HuH-7 (cell line): ENCODE data around the gene BUD13.

Source experiments
- DNase-seq: peaks from one replicate; pipeline ENCODE4 v3.0.0; 2011; ENCODE audit warnings: low spot score

BUD13 gene

GRCh38 chr11:116792869-116793771 is 20.3 kb upstream of the BUD13 start:
- no peak for DNase-seq

DNA sequence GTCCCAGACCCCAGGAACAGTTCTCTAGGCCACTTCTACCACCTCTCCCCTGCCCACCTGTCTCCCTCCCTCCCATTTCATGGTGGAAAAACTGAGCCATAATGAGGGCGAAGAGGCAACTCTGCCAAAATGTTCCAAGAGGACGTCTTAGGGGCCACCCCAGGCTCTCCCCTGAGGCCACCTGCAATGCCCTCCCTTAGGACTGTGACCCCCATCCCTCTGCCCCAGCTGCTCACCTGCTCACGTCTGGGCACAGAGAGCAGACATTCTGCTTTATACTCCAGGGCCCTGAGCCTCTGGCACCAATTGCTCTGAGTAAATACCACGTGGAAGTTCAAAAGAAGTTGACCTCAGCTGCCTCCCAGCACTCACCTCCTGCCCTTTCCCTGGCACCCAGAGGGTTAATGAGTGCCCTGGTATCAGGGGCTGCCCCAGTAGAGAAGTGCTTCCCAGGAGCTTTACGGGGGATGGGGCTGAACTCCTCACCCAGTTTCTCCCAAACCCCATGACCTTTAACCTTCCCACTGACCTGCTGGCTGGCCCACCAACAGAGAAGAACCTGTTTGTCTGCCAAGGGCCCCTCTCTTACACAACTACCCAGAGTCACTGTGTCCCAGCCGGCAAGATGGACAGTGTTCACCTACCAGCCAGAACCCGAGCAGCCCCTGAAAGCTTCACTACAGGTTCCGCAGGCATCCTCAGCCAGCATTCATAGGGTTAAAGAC is 19.5 kb upstream of the BUD13 start:
- DNase-seq, result peak; percentile 40

DNA sequence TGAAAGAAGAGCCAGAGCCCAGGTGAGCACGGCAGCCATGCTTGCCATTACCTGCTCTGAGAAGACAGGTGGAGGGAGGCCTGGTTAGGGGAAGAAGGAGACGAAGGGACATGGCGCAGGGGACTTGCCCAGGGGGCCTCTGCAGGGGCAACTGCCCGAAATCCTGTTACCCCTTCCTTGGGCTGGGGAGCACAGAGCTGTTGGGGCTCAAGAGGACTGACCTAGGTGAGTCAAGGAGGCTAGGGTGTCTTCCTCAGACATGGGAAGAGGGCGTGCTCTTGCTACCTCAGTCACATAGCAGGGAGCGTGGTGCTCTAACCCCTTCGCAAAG is 19.0 kb upstream of the BUD13 start, which contains the start of gene APOA5:
TSS of gene APOA5 (minus strand) at position 67 of the 331 bp plus-strand sequence. CDS start at position 48, 19 bp downstream.
- no peak for DNase-seq

GRCh38 chr11:116791002-116791812 is 18.4 kb upstream of the BUD13 start:
- DNase-seq, result peak; percentile 96

DNA sequence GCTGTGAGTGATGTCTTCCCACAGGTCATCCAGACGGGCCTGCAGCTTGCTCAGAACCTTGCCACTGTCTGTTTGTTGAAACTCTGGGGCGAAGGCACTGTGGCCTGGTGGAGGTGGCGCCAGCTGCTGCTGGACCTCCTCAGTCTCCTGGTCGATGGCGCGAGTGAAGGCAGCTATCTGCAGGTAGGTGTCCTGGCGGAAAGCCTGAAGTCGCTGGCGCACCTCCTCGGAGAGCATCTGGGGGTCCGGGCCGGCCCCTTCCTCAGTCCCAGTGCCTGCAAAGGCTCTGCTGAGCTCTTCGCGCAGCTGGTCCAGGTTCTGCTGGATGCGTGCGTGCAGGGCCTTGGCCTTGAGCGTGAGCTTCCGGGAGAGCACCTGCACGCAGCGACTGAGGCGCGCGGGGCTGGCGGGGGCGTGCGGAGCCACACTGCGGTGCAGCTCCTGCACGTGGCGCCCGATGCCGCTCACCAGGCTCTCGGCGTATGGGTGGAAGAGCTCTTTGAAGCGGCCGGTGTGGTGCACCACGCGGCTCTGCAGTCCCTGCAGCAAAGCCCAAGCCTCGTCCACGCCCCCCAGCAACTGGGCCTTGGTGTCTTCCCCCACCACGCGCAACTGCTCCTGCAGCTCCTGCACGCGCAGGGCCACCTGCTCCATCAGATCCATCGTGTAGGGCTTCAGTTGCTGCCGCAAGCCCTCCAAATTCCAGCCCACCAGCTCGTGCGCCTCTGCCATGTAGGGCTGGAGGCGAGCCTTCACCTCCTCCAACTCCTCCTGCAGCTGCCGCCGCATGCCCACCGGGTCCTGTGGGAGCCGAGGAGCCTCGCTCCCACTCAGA is 17.6 kb upstream of the BUD13 start:
- DNase-seq, result no peak

DNA sequence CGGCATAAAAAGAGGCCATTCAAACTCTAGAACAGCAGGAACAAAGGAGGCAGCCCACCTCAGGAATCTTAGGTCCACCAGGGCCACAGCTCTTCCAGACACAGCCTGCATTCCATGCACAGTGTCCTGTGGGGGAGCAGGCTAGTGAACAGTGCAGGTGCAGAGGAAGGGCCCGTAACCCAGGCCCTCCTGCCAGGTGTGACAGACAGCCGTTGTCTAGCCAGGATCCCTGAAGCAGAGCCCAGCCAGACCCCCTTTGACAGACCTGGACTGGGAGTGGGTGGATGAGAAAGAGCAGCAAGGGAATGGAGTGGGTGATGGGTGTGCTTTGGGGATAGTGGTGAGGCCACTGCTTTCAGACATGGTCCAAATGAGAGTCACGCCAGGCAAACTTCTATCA is 16.2 kb upstream of the BUD13 start:
- no peak for DNase-seq

DNA sequence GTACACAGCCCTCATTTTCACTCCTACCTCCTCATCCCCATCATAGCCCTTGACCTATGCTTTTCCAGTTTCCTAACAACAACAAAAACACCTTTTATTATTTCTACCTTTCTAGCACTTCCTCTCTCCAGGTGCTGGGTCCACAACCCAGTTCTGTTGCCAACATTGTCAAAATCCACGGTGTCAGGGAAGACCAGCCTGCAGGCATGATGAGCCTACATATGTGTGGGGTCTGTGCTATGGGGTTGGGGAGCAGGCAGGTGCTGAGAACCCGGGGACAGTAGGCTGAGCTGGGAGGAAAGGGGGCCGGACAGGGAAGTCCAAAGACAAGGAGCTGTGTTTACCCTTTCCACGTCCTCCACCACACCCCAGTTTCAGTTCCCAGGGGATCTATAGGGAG is 15.7 kb upstream of the BUD13 start:
- DNase-seq, result no peak

DNA sequence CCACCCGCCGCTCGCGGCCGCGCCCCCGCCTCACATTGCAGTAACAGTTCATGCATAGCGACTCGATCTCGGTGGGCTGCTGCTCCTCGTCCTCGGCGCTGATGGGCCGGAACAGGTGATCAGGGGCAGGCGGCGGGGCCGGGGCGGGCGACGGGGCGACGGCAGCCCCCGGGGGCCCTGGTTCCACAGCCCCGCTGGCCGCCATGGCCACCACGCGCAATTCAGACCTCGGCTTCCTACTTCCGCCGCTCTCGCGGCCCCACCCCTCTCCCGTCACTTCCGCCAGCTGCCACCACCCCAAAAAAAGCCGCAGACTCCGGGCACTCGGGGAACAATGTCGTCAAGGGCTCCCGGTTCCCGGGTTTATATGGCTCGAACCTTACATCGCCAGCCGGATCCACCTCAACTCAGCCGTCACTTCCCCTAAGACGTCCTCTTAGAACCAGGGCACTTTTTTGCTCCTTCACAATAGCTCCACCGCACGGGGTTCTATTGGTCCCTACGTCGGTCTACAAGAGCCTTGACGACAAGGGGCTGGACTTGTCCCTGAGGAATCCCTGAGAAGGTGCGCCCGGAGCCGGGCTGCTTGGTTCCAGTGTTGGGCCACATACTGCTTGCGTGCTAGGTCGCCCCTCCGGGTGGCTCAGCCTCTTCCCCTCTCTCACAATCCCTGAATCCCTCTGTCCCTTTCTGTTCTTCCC is 15.1 kb upstream of the BUD13 start, which contains the start of gene ZPR1:
TSS of gene ZPR1 (minus strand) at position 238 of the 701 bp plus-strand sequence. CDS start at position 205, 33 bp downstream.
- DNase-seq, result peak; percentile 87

GRCh38 chr11:116787436-116787785 is 14.6 kb upstream of the BUD13 start:
- no peak for DNase-seq

DNA sequence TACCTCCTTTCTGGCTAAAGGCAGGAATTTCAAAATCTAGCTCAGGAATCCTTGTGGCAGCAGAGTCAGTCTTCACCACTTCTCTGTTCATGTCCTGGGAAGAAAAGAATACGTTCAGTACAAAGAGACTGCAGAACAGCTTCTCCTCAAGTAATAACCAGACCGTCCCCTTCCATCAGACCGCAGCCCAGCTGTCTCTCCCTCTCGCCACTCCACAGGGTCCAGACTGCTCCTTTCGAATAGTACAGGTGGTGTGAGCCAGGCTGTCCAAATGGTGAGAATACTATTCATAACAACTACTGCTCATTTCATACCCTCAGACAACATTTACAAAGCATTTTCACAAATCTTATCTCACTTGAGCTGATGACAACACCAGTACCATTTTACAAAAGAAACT is 14.2 kb upstream of the BUD13 start:
- DNase-seq, result no peak

DNA sequence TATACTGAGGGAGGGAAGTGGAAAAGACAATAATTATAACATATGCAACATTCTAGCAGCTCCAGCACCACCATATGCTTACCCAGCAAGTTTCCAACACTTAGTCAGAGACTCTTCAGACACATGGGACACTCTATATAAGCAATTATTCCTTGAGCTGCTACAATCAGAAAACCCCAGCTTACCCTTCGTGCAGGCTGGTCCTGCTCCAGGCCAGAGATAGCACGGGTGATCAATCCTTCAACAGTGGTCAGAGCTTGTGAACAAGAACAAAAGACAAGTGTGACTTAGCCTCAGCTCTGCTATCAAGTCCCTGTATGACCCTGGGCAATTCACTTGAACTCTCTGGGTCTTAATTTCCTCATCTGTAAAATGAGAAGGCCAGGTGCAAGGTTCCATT is 13.5 kb upstream of the BUD13 start:
- DNase-seq, result no peak

DNA sequence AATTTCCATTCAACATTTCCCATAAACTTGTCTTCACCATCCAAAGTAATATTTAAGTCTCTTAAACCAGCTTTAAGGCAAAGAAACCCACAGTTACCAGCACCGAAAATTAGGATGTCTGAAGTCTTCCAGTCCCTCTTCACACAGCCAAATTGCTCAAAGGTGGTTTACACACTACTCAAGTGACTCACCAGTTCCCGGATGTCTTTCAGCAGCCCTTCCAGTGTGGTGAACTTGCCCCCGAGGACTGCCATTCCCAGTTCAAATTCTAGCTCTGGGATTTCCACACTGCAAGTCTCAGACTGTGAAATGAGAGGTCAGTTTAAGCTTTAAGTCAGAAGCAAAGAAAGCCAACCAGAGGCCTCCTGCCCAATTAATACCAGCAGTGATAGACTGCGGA is 9.9 kb upstream of the BUD13 start:
- no peak for DNase-seq

DNA sequence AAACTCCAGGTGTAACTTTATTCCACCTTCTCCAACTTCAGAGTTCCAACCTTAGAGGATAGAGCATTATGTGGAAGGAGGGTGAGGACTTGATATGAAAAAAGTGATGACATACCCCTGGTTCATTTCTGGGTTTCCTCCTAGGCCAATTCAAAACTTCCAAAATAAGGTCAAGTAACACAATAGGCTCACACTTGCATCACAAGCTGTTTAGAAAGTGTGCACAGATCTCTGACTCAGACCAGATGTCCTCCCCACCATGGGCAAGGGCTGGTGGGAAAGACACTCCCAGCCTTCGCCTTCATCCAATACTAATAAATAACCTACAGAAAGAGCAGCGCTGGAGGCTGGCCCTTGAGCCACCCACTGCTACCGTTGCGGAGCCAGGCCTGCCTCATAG is 5.8 kb upstream of the BUD13 start:
- no peak for DNase-seq

GRCh38 chr11:116777056-116777455 is 4.3 kb upstream of the BUD13 start:
- DNase-seq, result no peak

GRCh38 chr11:116776522-116776984 is 3.8 kb upstream of the BUD13 start:
- no peak for DNase-seq

- no peak for DNase-seq
Observed at GRCh38 chr11:116775975-116776374, 3.2 kb upstream of the BUD13 start.

GRCh38 chr11:116774661-116775060 is 1.9 kb upstream of the BUD13 start:
- DNase-seq, result no peak

DNA sequence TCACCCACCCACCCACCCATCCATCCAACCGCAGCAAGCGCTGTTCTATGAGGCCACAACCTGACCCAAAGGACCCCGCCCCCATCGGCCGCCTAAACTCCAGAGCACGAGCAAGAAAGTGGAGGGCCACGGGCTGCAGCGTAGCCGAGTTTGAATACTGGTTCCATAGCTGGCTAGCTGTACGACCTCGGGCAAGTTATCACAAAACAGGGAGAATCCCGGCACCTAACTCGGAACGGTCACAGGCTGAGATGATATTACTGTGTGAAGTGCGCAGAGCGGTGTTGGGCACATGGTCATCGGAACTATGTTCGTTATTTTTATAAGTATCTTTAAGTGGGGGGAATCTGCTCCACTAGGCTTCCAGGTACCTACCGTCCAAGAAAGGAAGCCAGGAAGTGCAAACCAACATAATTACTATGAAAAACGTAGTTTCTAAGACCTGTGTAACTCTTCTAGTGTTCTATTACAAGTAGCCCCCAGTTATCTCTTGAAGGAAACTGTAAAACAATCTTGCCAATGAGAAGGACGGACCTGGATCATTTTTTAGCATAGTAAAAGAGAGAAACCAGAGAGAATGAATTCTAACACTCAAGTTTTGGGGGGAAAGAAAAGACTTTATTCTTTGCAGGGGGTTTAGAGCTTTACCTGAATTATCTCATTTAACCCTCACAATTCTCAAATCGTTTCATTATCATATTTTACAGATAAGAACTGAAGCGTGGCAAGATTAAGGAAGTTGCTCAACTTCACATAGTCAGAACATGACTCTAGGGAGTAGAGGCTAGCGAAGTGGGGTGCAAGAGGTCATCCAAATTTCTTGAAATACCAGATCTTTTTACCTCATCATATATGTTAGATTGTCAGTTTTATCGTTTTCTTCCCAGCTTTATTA is 663 bp upstream of the BUD13 start:
- no peak for DNase-seq

DNA sequence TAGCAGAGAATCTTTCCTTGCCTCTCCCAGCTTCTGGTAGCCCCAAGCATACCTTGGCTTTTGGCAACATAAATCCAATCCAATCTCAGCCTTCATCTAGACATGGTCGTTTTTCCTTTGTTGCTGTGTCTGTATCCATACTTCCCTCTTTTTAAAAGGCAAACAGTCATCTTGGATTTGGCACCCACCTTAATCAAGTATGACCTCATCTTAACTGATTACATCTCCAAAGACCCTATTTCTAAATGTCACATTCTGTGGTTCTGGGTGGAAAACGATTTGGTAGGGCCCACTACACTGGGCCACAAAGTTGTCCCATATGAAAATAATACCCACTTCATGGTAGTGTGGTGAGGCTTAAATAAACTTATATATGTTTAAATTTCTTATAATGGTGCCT is 852 bp downstream of the BUD13 start:
- no peak for DNase-seq

DNA sequence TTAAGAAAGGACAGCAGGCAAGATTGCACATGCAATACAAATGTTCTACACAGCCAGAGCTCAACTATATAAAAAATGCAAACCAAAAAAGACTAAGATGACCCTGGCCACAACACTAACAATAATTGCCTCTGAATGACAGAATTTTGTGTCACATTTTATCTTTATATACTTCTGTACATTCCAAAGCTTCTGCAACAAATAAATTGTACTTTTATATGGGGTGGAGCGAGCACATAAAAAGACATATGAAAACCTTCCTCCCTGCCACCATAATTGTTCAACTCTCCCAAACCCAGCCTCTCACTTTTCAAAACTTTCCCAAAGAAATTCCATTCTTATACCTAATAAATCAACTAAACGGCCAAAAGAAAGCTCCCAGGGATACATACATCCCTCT is 10.7 kb downstream of the BUD13 start:
- no peak for DNase-seq
